ENCODE results near the gene VMP1.

GRCh38 chr17:59757881-59758385, 50.5 kb downstream of the VMP1 start:
- TF ChIP-seq, protein P1, sequence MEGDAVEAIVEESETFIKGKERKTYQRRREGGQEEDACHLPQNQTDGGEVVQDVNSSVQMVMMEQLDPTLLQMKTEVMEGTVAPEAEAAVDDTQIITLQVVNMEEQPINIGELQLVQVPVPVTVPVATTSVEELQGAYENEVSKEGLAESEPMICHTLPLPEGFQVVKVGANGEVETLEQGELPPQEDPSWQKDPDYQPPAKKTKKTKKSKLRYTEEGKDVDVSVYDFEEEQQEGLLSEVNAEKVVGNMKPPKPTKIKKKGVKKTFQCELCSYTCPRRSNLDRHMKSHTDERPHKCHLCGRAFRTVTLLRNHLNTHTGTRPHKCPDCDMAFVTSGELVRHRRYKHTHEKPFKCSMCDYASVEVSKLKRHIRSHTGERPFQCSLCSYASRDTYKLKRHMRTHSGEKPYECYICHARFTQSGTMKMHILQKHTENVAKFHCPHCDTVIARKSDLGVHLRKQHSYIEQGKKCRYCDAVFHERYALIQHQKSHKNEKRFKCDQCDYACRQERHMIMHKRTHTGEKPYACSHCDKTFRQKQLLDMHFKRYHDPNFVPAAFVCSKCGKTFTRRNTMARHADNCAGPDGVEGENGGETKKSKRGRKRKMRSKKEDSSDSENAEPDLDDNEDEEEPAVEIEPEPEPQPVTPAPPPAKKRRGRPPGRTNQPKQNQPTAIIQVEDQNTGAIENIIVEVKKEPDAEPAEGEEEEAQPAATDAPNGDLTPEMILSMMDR (conservative IDR thresholded peaks at IDR 0.05; ENCODE audit: low read length): no peak
- no peak for TF ChIP-seq EZH2phosphoT487 (IDR thresholded peaks at IDR 0.05; ENCODE audit: borderline replicate concordance, low read depth, low read length)

Measured in OCI-LY7 (cell line).